Raji (cell line): ENCODE data around the gene ADAR.

Source experiments
- POLR2A ChIP-seq: IDR thresholded peaks from 2 replicates; pipeline ENCODE4 v1.6.1; 2011; ENCODE audit warnings: low read depth, low read length, control low read depth; ENCODE audit not compliant: insufficient read depth

Gene ADAR

GRCh38 chr1:154598871-154599635 lies 8.9 kb downstream of the ADAR start:
- no peak for TF ChIP-seq POLR2A

GRCh38 chr1:154595621-154596020 lies 12.4 kb downstream of the ADAR start:
- TF ChIP-seq POLR2A: no peak

GRCh38 chr1:154594811-154595210 lies 13.2 kb downstream of the ADAR start:
- no peak for TF ChIP-seq POLR2A

GRCh38 chr1:154593390-154593789 lies 14.6 kb downstream of the ADAR start:
- TF ChIP-seq POLR2A: no peak

- TF ChIP-seq POLR2A: no peak
These were observed 16.8 kb downstream of the ADAR start for GRCh38 chr1:154591206-154591605.

- TF ChIP-seq POLR2A: no peak
These were observed 17.2 kb downstream of the ADAR start for GRCh38 chr1:154590756-154591155.

- TF ChIP-seq POLR2A: no peak
These were observed 18.2 kb downstream of the ADAR start for GRCh38 chr1:154589780-154590179.

GRCh38 chr1:154586641-154587040 lies 21.3 kb downstream of the ADAR start:
- TF ChIP-seq POLR2A: no peak

GRCh38 chr1:154586231-154586630 lies 21.8 kb downstream of the ADAR start:
- TF ChIP-seq POLR2A: no peak

GRCh38 chr1:154584267-154584994 lies 23.6 kb downstream of the ADAR start:
- TF ChIP-seq POLR2A: no peak

GRCh38 chr1:154583773-154584172 lies 24.2 kb downstream of the ADAR start:
- no peak for TF ChIP-seq POLR2A

- TF ChIP-seq POLR2A: no peak
These were observed 25.1 kb downstream of the ADAR start for GRCh38 chr1:154582885-154583284.

- no peak for TF ChIP-seq POLR2A
These were observed 26.2 kb downstream of the ADAR start for GRCh38 chr1:154581766-154582165.

- no peak for TF ChIP-seq POLR2A
These were observed 28.6 kb downstream of the ADAR start for GRCh38 chr1:154579374-154579773.

- no peak for TF ChIP-seq POLR2A
These were observed 29.9 kb downstream of the ADAR start for GRCh38 chr1:154578058-154578418.

- no peak for TF ChIP-seq POLR2A
These were observed 30.5 kb downstream of the ADAR start for GRCh38 chr1:154577346-154578057.
